GM12878 (cell line): ENCODE results near the gene BCAS4. TPM values are rescaled to one million over a fixed set of nuclear protein-coding genes. Genes with fewer than 3 reads are reported as not detected.

Experiments used
- ATAC-seq: fragments of 200-7000 bp; cut with Tn5 transposase; 3 replicates; pipeline ENCODE4 v1.9.1; 2020; ENCODE audit warnings: mild to moderate bottlenecking, moderate library complexity
- BruUV-seq: library from RNA; stranded (reverse); fragments of 400-500 nt; replicated peaks from 2 replicates; lab custom pipeline; 2021; lab: Mats Ljungman, UMichigan
- CTCF ChIA-PET: fragments of 300-600 bp; sonication (Branson Sonifier 250); formaldehyde crosslinking; extraction: SDS; loops from one replicate; lab custom pipeline; 2021; ENCODE audit warnings: inconsistent platforms; lab: Yijun Ruan, JAX
- POLR2A ChIA-PET: fragments of 350-600 bp; formaldehyde crosslinking; extraction: SDS; loops from one replicate; lab custom pipeline; 2021; ENCODE audit warnings: inconsistent platforms; lab: Charles Lee
- RAD21 ChIA-PET: fragments of 300-600 bp; sonication (Branson Sonifier 250); formaldehyde crosslinking; loops from one replicate; lab custom pipeline; 2023; ENCODE audit warnings: antibody characterized with exemption; ENCODE audit not compliant: unreplicated experiment; lab: Charles Lee
- SMC1A ChIA-PET: fragments of 300-600 bp; sonication (Branson Sonifier 250); formaldehyde crosslinking; loops from one replicate; lab custom pipeline; 2023; ENCODE audit not compliant: unreplicated experiment, uncharacterized antibody; lab: Charles Lee
- DNase-seq: peaks from one replicate; pipeline ENCODE4 v3.0.0-alpha.2; 2011; ENCODE audit warnings: low read depth, low spot score
- FAIRE-seq: peaks from 3 replicates; lab custom pipeline; 2011; peaks lifted over from hg19 to GRCh38; lab: Jason Lieb, UNC
- H2AFZ ChIP-seq: 2 replicates; pipeline ENCODE4 v1.6.0; 2011; ENCODE audit warnings: low read depth, low read length, control low read depth; ENCODE audit not compliant: control insufficient read depth
- H3K27ac ChIP-seq: 2 replicates; pipeline ENCODE4 v1.5.1; 2011; ENCODE audit warnings: control low read depth; ENCODE audit not compliant: control insufficient read depth, insufficient read depth
- H3K27me3 ChIP-seq, 2 experiments: replicated peaks in 1 of 2; 2 replicates each; pipeline versions ENCODE4 v1.6.0 to v1.6.1; 2011; ENCODE audit warnings: low read length in 1 of 2; ENCODE audit not compliant: control insufficient read depth in 2 of 2, insufficient read depth in 2 of 2
- H3K36me3 ChIP-seq, 2 experiments: 2 replicates each; pipeline ENCODE4 v1.5.1; 2011; ENCODE audit warnings: low read length in 1 of 2; ENCODE audit not compliant: control insufficient read depth in 2 of 2, insufficient read depth in 2 of 2
- H3K4me1 ChIP-seq: 2 replicates; pipeline ENCODE4 v1.6.1; 2011; ENCODE audit warnings: mild to moderate bottlenecking, low read length, moderate library complexity, mixed read lengths; ENCODE audit not compliant: control insufficient read depth, insufficient read depth
- H3K4me2 ChIP-seq: 2 replicates; pipeline ENCODE4 v1.6.0; 2011; ENCODE audit warnings: control low read depth; ENCODE audit not compliant: control insufficient read depth, insufficient read depth
- H3K4me3 ChIP-seq: fragments of 200-600 bp; sonication (generic); 2 replicates; pipeline ENCODE4 v1.5.1; 2016
- H3K79me2 ChIP-seq: 2 replicates; pipeline ENCODE4 v1.6.0; 2011; ENCODE audit warnings: low read length; ENCODE audit not compliant: control insufficient read depth, insufficient read depth
- H3K9ac ChIP-seq: 2 replicates; pipeline ENCODE4 v1.8.0; 2011; ENCODE audit warnings: low read length, control low read depth, mixed read lengths; ENCODE audit not compliant: control insufficient read depth, insufficient read depth
- H3K9me3 ChIP-seq: replicated peaks from 3 replicates; pipeline ENCODE4 v1.5.1; 2011; ENCODE audit warnings: mild to moderate bottlenecking, low read length; ENCODE audit not compliant: control insufficient read depth, insufficient read depth
- H4K20me1 ChIP-seq: 2 replicates; pipeline ENCODE4 v1.6.0; 2011; ENCODE audit not compliant: control insufficient read depth, insufficient read depth
- CBFB ChIP-seq: IDR thresholded peaks from 2 replicates; pipeline ENCODE4 v1.6.1; 2016; ENCODE audit warnings: antibody characterized with exemption, low read depth
- CEBPB ChIP-seq, 2 experiments: fragments of 150-350 bp in 1 of 2; IDR thresholded peaks; 2 replicates each; pipeline ENCODE4 v1.6.1; 2012 to 2014; ENCODE audit warnings: low read depth in 2 of 2, low read length in 2 of 2, borderline replicate concordance in 1 of 2, inconsistent platforms in 1 of 2
- CEBPZ ChIP-seq: fragments of 150-350 bp; IDR thresholded peaks from 2 replicates; pipeline ENCODE4 v1.6.1; 2016; ENCODE audit warnings: low read depth, low read length
- ETV6 ChIP-seq, 2 experiments: fragments of 450-650 bp in 1 of 2; IDR thresholded peaks in 1 of 2; conservative IDR thresholded peaks in 1 of 2; 2 replicates each; pipeline ENCODE4 v1.6.1; 2014; ENCODE audit warnings: antibody characterized with exemption in 1 of 2, borderline replicate concordance in 1 of 2, low read depth in 1 of 2, mild to moderate bottlenecking in 1 of 2, moderate library complexity in 1 of 2
- GATAD2B ChIP-seq: fragments of 450-650 bp; conservative IDR thresholded peaks from 2 replicates; pipeline ENCODE4 v1.6.1; 2017; ENCODE audit warnings: low read depth, mild to moderate bottlenecking, moderate library complexity
- LARP7 ChIP-seq: fragments of 450-650 bp; IDR thresholded peaks from 2 replicates; pipeline ENCODE4 v1.6.1; 2017; ENCODE audit warnings: mild to moderate bottlenecking
- NFXL1 ChIP-seq: fragments of 450-650 bp; IDR thresholded peaks from 2 replicates; pipeline ENCODE4 v1.6.1; 2017; ENCODE audit warnings: antibody characterized with exemption, mild to moderate bottlenecking, borderline replicate concordance
- PAX5 ChIP-seq: IDR thresholded peaks from 2 replicates; pipeline ENCODE4 v1.6.1; 2011; ENCODE audit warnings: low read depth, low read length, borderline replicate concordance
- RUNX3 ChIP-seq: IDR thresholded peaks from 2 replicates; pipeline ENCODE4 v1.6.1; 2012; ENCODE audit warnings: low read length, inconsistent platforms
- SRF ChIP-seq, 2 experiments: IDR thresholded peaks; 2 replicates each; pipeline ENCODE4 v1.6.1; 2011; ENCODE audit warnings: low read depth in 2 of 2, low read length in 2 of 2, mild to moderate bottlenecking in 1 of 2, moderate library complexity in 1 of 2
- STAT3 ChIP-seq: IDR thresholded peaks from 2 replicates; pipeline ENCODE4 v1.6.1; 2011; ENCODE audit warnings: low read depth, low read length, improper control_type of control experiment
- SUPT20H ChIP-seq: IDR thresholded peaks from 2 replicates; pipeline ENCODE4 v1.6.1; 2011; ENCODE audit warnings: low read depth, mild to moderate bottlenecking, low read length, moderate library complexity, borderline replicate concordance; ENCODE audit not compliant: control insufficient read depth
- WGBS: methylation state at CpG from one replicate; pipeline ENCODE4 v1.1.6; 2016; ENCODE audit warnings: low lambda C conversion rate; ENCODE audit not compliant: insufficient replicate concordance, insufficient coverage; ENCODE audit errors: missing lambda C conversion rate; 5-methylcytosine and 5-hydroxymethylcytosine counted together
- in situ Hi-C: fragments of 300-500 bp; cut with MboI; formaldehyde crosslinking; loops from 9 replicates; pipeline ENCODE4 v1.14.3; 2018; ENCODE audit warnings: mixed read lengths
- intact Hi-C: fragments of 100-400 bp; cut with micrococcal nuclease; formaldehyde crosslinking; loops from one replicate; pipeline ENCODE4 v1.14.2; 2022; ENCODE audit not compliant: unreplicated experiment
- polyA plus RNA-seq, 11 experiments: library from polyadenylated mRNA; depleted of rRNA in 4 of 11; unstranded in 6 of 11; stranded (reverse) in 5 of 11; fragments of >200 nt; fragmentation: Nextera tagmentation in 4 of 11; fragmentation: Illumina TruSeq in 1 of 11; extraction: Ambion mirVana in 4 of 11; extraction: Trizol in 1 of 11; gene quantifications; 1 replicate in 1 of 11; 2 replicates in 10 of 11; pipeline versions ENCODE4 v1.2.1 to v1.2.3, GENCODE V29; 2011 to 2016; ENCODE audit warnings: inconsistent platforms in 2 of 11, missing spikeins in 2 of 11, low read depth in 1 of 11
- total RNA-seq, 4 experiments: library from RNA; depleted of rRNA in 3 of 4; stranded (reverse); fragments of >200 nt in 3 of 4; fragmentation: Illumina TruSeq in 1 of 4; extraction: Trizol in 1 of 4; gene quantifications; 2 replicates each; pipeline versions ENCODE4 v1.2.1 to v1.2.3, GENCODE V29; 2013 to 2021

BCAS4 gene
- total and polyA plus RNA-seq, 10 of the 15 experiments (the other 5 are each of a cell fraction or from before 2014, with no cell fraction given), result 14.8 to 214 (median 65.3) TPM

GRCh38 chr20:50776122-50776817, 18.6 kb upstream of the BCAS4 start:
- H3K36me3 ChIP-seq, result no peaks in the 10 kb centered on the region
- no peak for FAIRE-seq
- no peaks in the 10 kb centered on the region for H3K9me3 ChIP-seq
- H3K27me3 ChIP-seq, result no peaks in the 10 kb centered on the region; a peak in 1 of 4 replicates
- H3K4me2 ChIP-seq, result no peak overlapping the region
- no peaks in the 10 kb centered on the region for H3K4me1 ChIP-seq
- WGBS, result 39% methylated on average over 8 of the region's 8 CpGs
- no peak overlapping the region for H3K4me3 ChIP-seq
- intact Hi-C loops, result no loop called here
- H3K79me2 ChIP-seq, result no peaks in the 10 kb centered on the region
- ChIA-PET SMC1A (no interaction called here), POLR2A (no interaction called here), CTCF (no interaction called here), RAD21 (interaction anchor here (0.6 to 1.3 kb wide), 2 partner anchors 18 to 745 kb away, joined by 3 read pairs; no protein-coding TSS in a partner anchor)
- no peaks in the 10 kb centered on the region for H4K20me1 ChIP-seq
- H2AFZ ChIP-seq, result no peak overlapping the region
- no peak for DNase-seq
- ATAC-seq, result no peak
- TF ChIP-seq ETV6 (conservative IDR thresholded peaks at IDR 0.05 in 1 of 2, IDR thresholded peaks at IDR 0.05 in 1 of 2; ENCODE audit: borderline replicate concordance in 1 of 2, low read depth in 1 of 2) (peak in 1 of 2 experiments; percentile 88; a peak in 1 of 4 replicates), SUPT20H (no peak), NFXL1 (0 out of 2 replicates have a peak, but pooled peaks have one; percentile 65)
- no TSS peak for BruUV-seq
- in situ Hi-C loops, result no loop called here
- H3K27ac ChIP-seq, result no peak overlapping the region
- no peak overlapping the region for H3K9ac ChIP-seq

DNA sequence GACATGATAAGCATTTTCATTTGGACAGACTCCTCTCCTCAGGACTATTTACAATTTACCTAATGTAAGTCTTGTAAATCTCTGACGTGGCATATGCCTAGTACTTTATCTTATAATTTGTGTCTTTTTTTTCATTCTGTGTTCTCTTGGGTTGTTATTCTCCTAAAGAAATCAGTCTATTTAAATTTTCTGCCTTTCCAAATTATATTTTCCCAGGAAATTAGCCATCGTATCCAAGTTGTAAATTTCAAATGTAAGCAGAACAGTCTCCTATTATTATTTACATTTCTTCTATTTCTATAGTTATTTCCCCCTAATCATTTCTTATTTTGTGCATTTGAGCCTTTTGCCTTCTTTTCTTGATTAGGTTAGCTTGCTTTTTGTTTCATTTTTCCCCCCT, 17.5 kb upstream of the BCAS4 start:
- FAIRE-seq (no peak), ATAC-seq (no peak), DNase-seq (no peak)
- Histone ChIP-seq H3K27me3 (no peaks in the 10 kb centered on the region; a peak in 1 of 4 replicates), H3K4me1 (no peaks in the 10 kb centered on the region), H3K79me2 (no peaks in the 10 kb centered on the region), H2AFZ (no peak overlapping the region), H4K20me1 (no peaks in the 10 kb centered on the region), H3K4me3 (no peak overlapping the region), H3K4me2 (no peak overlapping the region), H3K36me3 (no peaks in the 10 kb centered on the region), H3K9ac (no peak overlapping the region), H3K27ac (no peak overlapping the region), H3K9me3 (no peaks in the 10 kb centered on the region)
- CTCF ChIA-PET, result no interaction called here
- RAD21 ChIA-PET, result interaction anchor here (1.2 kb wide), 1 partner anchor 28 kb away, joined by 4 read pairs; no protein-coding TSS in a partner anchor
- POLR2A ChIA-PET, result no interaction called here
- in situ Hi-C loops (no loop called here), intact Hi-C loops (no loop called here)
- no TSS peak for BruUV-seq
- SMC1A ChIA-PET, result no interaction called here
- 14% methylated on average over 2 of the region's 2 CpGs for WGBS
- TF ChIP-seq RUNX3 (no peak), SRF (IDR thresholded peaks at IDR 0.05; ENCODE audit: low read depth in 2 of 2, low read length in 2 of 2) (no peak), LARP7 (no peak), NFXL1 (0 out of 2 replicates have a peak, but pooled peaks have one; percentile 5), CEBPZ (no peak), CEBPB (IDR thresholded peaks at IDR 0.05; ENCODE audit: borderline replicate concordance in 1 of 2, low read depth in 2 of 2, low read length in 2 of 2) (no peak), GATAD2B (no peak), ETV6 (conservative IDR thresholded peaks at IDR 0.05 in 1 of 2, IDR thresholded peaks at IDR 0.05 in 1 of 2; ENCODE audit: borderline replicate concordance in 1 of 2, low read depth in 1 of 2) (peak in 1 of 2 experiments; percentile 96; a peak in 1 of 4 replicates), PAX5 (no peak), CBFB (no peak), STAT3 (no peak)
